SK-N-SH (cell line): ENCODE data around the gene NPRL2.

Experiments used
- EP300 ChIP-seq, 2 experiments: IDR thresholded peaks; 2 replicates each; pipeline versions ENCODE4 v1.4.0 to v1.6.1; 2012; ENCODE audit warnings: borderline replicate concordance in 1 of 2, low read depth in 1 of 2, low read length in 1 of 2
- FOSL2 ChIP-seq: IDR thresholded peaks from 2 replicates; pipeline ENCODE4 v1.4.0; 2012; ENCODE audit warnings: low read depth, mild to moderate bottlenecking, moderate library complexity, borderline replicate concordance
- RXRA ChIP-seq: IDR thresholded peaks from 2 replicates; pipeline ENCODE4 v1.4.0; 2012; ENCODE audit warnings: low read depth, mild to moderate bottlenecking, borderline replicate concordance
- SIN3A ChIP-seq: IDR thresholded peaks from 2 replicates; pipeline ENCODE4 v1.6.1; 2012; ENCODE audit warnings: low read depth, mild to moderate bottlenecking, low read length, moderate library complexity, borderline replicate concordance
- YY1 ChIP-seq: IDR thresholded peaks from 2 replicates; pipeline ENCODE4 v1.4.0; 2012; ENCODE audit warnings: low read depth, mild to moderate bottlenecking
- ZBTB33 ChIP-seq: IDR thresholded peaks from 2 replicates; pipeline ENCODE4 v1.4.0; 2012; ENCODE audit warnings: low read depth, borderline replicate concordance
- TF ChIP-seq, protein P1 (sequence below): fragments of 200-600 bp; sonication (generic); IDR thresholded peaks from 2 replicates; pipeline ENCODE4 v1.6.1; 2017; ENCODE audit warnings: antibody characterized with exemption, mild to moderate bottlenecking, moderate library complexity
- TF ChIP-seq, protein P2 (sequence below): IDR thresholded peaks from 2 replicates; pipeline ENCODE4 v1.6.1; 2012; ENCODE audit warnings: mild to moderate bottlenecking, low read depth, low read length, moderate library complexity

- TF ChIP-seq, protein P1, sequence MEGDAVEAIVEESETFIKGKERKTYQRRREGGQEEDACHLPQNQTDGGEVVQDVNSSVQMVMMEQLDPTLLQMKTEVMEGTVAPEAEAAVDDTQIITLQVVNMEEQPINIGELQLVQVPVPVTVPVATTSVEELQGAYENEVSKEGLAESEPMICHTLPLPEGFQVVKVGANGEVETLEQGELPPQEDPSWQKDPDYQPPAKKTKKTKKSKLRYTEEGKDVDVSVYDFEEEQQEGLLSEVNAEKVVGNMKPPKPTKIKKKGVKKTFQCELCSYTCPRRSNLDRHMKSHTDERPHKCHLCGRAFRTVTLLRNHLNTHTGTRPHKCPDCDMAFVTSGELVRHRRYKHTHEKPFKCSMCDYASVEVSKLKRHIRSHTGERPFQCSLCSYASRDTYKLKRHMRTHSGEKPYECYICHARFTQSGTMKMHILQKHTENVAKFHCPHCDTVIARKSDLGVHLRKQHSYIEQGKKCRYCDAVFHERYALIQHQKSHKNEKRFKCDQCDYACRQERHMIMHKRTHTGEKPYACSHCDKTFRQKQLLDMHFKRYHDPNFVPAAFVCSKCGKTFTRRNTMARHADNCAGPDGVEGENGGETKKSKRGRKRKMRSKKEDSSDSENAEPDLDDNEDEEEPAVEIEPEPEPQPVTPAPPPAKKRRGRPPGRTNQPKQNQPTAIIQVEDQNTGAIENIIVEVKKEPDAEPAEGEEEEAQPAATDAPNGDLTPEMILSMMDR, result no peak
- TF ChIP-seq, protein P2, sequence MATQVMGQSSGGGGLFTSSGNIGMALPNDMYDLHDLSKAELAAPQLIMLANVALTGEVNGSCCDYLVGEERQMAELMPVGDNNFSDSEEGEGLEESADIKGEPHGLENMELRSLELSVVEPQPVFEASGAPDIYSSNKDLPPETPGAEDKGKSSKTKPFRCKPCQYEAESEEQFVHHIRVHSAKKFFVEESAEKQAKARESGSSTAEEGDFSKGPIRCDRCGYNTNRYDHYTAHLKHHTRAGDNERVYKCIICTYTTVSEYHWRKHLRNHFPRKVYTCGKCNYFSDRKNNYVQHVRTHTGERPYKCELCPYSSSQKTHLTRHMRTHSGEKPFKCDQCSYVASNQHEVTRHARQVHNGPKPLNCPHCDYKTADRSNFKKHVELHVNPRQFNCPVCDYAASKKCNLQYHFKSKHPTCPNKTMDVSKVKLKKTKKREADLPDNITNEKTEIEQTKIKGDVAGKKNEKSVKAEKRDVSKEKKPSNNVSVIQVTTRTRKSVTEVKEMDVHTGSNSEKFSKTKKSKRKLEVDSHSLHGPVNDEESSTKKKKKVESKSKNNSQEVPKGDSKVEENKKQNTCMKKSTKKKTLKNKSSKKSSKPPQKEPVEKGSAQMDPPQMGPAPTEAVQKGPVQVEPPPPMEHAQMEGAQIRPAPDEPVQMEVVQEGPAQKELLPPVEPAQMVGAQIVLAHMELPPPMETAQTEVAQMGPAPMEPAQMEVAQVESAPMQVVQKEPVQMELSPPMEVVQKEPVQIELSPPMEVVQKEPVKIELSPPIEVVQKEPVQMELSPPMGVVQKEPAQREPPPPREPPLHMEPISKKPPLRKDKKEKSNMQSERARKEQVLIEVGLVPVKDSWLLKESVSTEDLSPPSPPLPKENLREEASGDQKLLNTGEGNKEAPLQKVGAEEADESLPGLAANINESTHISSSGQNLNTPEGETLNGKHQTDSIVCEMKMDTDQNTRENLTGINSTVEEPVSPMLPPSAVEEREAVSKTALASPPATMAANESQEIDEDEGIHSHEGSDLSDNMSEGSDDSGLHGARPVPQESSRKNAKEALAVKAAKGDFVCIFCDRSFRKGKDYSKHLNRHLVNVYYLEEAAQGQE, result no peak
- TF ChIP-seq YY1 (no peak), EP300 (IDR thresholded peaks at IDR 0.05; ENCODE audit: borderline replicate concordance in 1 of 2, low read depth in 1 of 2, low read length in 1 of 2) (peak in 1 of 2 experiments; percentile 97; a peak in 2 of 4 replicates), RXRA (no peak), ZBTB33 (no peak), FOSL2 (no peak), SIN3A (no peak)
These were observed 40.1 kb upstream of the NPRL2 start for GRCh38 chr3:50390508-50391224.
